ENCODE data around the gene OR8B8.

DNA sequence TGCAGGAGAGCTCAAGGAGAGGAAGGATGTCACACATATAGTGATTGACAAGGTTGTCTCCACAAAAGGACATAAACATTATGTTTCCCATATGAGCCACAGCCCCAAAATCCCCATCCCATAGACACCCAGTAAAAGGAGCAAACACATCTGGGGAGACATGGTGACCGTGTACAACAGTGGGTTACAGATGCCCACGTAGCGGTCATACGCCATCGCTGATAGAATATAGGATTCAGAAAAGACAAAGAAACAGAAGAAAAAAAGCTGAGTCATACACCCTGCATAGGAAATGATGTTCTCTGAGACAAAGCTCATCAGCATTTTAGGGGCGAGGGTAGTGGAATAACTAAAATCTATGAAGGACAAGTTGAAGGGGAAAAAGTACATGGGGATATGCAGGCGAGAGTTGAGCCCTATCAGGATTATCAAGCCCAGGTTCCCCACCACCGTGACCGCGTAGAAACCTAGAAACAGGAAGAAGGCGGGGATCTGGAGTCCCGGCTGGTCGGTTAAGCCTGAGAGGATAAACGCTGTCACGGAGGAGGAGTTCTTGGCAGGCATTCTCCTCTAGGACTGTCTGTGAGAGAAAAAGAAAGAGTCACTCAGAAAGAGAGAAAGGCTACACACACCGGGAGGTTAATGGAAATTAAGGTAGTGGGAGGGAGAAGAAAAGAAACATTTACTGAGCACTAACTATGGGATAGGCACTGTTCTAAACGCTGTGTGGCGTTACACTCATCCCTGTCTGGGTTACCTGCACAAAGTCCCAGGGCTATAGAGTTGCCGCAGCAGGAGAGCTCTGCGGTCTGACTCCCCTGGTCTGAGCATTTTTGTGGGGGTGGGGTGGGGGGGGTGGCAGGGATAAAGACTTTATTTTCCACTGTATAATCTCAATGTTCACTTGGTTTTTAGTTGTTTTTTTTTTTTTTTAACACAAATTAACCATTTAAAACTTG is 36.1 kb upstream of the OR8B8 start:
- TF ChIP-seq, protein P1, sequence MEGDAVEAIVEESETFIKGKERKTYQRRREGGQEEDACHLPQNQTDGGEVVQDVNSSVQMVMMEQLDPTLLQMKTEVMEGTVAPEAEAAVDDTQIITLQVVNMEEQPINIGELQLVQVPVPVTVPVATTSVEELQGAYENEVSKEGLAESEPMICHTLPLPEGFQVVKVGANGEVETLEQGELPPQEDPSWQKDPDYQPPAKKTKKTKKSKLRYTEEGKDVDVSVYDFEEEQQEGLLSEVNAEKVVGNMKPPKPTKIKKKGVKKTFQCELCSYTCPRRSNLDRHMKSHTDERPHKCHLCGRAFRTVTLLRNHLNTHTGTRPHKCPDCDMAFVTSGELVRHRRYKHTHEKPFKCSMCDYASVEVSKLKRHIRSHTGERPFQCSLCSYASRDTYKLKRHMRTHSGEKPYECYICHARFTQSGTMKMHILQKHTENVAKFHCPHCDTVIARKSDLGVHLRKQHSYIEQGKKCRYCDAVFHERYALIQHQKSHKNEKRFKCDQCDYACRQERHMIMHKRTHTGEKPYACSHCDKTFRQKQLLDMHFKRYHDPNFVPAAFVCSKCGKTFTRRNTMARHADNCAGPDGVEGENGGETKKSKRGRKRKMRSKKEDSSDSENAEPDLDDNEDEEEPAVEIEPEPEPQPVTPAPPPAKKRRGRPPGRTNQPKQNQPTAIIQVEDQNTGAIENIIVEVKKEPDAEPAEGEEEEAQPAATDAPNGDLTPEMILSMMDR (IDR thresholded peaks at IDR 0.05): no peak
- TF ChIP-seq POLR2AphosphoS5 (IDR thresholded peaks at IDR 0.05): no peak
- no peak for TF ChIP-seq POLR2A (IDR thresholded peaks at IDR 0.05)
